ENCODE results near the gene SPACA1. TPM values are rescaled to one million over a fixed set of nuclear protein-coding genes. Genes with fewer than 3 reads are reported as not detected.

Gene SPACA1
- total RNA-seq, 1 donor from 2014 or later = not detected

DNA sequence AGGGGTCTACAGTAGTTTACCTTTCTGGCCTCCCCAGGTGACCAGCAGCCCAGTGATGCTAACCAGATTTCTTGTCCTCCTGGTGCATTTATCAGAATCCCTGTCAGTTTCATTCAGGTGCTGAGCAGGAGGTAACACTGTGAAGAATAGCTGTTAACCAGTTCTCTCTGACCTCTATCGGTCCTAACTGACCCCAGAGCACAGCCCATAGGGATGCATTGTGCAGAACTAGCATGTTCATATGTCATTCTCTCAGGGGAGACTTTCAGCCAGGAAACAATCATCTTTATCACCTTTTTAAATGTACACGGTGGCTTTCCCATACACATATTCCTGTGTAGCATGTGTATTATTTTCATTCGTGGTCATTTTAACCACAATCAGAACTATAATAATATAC lies 68.6 kb downstream of the SPACA1 start:
- ATAC-seq = no peak
- DNase-seq = no peak
- intact Hi-C loops (cut with DNase I) = no loop called here
- no peaks in the 10 kb centered on the region for H3K9me3 ChIP-seq
- H3K4me1 ChIP-seq = no peaks in the 10 kb centered on the region
- TF ChIP-seq, protein P1, sequence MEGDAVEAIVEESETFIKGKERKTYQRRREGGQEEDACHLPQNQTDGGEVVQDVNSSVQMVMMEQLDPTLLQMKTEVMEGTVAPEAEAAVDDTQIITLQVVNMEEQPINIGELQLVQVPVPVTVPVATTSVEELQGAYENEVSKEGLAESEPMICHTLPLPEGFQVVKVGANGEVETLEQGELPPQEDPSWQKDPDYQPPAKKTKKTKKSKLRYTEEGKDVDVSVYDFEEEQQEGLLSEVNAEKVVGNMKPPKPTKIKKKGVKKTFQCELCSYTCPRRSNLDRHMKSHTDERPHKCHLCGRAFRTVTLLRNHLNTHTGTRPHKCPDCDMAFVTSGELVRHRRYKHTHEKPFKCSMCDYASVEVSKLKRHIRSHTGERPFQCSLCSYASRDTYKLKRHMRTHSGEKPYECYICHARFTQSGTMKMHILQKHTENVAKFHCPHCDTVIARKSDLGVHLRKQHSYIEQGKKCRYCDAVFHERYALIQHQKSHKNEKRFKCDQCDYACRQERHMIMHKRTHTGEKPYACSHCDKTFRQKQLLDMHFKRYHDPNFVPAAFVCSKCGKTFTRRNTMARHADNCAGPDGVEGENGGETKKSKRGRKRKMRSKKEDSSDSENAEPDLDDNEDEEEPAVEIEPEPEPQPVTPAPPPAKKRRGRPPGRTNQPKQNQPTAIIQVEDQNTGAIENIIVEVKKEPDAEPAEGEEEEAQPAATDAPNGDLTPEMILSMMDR (IDR thresholded peaks at IDR 0.05) = no peak
- H3K27ac ChIP-seq = no peak overlapping the region
- H3K27me3 ChIP-seq (ENCODE audit: low read depth) = no peaks in the 10 kb centered on the region
- H3K36me3 ChIP-seq = no peaks in the 10 kb centered on the region
- H3K4me3 ChIP-seq = no peak overlapping the region

Other genes starting within 250 kb of the SPACA1 start
- gene CNR1, start 118.5 kb downstream of the SPACA1 start, total RNA-seq = 21.1 TPM